NCI-H345 treated with DMSO at 0.1 percent for 48 hours (cell line): ENCODE results near the gene PRKCA.

Experiments
- DNase-seq: peaks from one replicate; lab custom pipeline; 2025; ENCODE audit not compliant: unreplicated experiment; lab: John Stamatoyannopoulos, UW

Gene PRKCA

DNA sequence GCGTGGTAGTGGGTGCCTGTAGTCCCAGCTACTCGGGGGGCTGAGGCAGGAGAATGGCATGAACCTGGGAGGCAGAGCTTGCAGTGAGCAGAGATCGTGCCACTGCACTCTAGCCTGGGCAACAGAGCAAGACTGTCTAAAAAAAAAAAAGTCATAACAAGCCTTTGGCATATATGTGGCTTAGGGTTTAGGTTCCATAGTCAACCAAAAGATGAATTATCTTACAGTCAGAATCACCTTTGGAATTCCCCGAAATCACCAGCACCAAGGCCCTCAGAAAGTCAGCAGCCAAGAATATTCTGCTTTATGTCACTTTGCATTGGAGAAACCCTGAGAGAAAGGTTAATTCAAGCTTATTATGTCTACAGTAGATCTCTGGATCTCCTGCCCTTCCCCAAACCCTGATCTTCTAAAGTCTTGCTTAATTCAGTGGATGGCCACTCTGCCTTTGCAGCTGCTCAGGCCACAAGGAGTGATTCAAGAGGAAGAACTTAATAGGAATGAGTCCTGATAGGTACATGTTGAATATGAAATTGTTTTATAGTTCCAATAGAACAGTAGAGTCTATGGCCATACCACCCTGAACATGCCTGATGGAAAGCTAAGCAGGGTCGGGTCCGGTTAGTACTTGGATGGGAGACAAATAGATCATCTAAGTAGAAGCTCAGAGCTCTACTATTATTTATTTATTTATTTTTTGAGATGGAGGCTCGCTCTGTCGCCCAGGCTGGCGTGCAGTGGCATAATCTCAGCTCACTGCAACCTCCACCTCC is 336.5 kb downstream of the PRKCA start:
- no peak for DNase-seq

DNA sequence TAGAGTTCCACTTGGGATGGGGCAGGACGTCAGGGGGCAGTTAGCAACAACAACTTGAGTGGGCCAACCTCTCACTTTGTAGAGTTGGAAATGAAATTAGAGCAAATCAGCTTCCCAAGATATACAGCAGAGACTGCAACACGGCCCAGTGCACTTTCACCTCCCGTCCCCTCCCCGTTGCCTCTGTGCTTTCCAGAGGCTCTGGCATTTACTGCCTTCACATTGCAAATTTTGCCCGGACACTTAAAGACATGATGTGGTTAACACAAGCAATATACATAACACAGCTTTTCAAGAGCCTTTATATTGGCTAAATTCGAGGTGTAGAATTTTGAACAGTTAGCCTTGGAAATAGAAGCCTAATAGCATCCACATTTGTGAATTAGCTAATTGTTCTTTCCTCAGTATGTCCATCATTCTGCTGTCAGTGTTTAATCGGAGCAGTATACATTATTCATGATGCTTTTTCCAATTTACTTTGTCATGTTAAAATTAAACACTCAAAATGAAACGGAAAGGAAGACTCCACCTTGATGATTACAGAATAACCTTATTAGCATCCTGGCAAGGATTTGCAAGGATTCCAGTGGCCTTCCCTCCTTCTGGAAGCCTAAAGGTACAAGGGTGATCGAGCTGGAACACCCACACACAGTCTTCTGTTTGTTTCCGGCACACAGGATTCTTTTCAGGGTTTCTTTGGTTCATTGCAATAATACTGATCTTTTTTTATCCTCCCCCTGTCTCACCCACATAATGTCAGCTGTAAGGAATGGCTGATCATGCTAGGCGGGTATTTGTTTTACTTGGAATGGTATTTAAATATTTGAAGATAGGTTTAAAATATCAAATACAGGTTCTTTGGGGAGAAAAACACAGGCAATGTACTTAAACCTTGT is 341.6 kb downstream of the PRKCA start:
- DNase-seq = no peak

- DNase-seq = no peak
These were observed 342.8 kb downstream of the PRKCA start for GRCh38 chr17:66645259-66645658.

- DNase-seq = no peak
These were observed 345.1 kb downstream of the PRKCA start for GRCh38 chr17:66647391-66647983.

GRCh38 chr17:66649818-66650543 is 347.6 kb downstream of the PRKCA start:
- no peak for DNase-seq

- no peak for DNase-seq
These were observed 348.1 kb downstream of the PRKCA start for GRCh38 chr17:66650544-66650877.

- DNase-seq = no peak
These were observed 350.6 kb downstream of the PRKCA start for GRCh38 chr17:66652840-66653507.

DNA sequence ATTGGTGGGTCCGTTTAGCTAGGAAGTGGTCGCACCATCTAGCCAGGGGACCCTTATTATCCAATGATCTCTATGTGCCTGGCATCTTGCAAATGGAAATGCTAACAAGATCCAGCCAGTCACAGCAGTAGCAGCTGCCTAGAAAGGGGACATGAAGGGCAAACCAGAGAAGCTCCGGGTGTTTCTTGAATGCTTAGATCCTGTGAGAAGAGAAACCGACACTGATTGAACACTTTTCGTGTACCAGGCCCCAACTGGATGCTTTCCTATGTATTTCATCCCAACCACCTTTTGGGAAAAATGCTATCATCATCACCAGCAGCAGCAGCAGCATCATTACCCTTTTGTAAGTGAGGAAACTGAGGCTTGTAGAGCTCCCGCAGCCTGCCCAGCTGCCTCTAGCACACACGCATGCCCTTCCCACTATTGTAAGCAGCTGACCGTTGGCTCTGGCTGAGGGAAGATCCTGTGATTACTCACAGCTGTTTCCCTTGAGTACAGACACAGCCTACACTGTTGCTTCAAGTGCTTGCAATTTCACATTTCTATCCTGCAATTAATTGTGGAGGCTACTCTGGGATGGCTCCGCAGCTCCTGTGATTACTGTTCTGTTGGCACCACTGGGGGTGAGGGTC is 351.8 kb downstream of the PRKCA start:
- no peak for DNase-seq

DNA sequence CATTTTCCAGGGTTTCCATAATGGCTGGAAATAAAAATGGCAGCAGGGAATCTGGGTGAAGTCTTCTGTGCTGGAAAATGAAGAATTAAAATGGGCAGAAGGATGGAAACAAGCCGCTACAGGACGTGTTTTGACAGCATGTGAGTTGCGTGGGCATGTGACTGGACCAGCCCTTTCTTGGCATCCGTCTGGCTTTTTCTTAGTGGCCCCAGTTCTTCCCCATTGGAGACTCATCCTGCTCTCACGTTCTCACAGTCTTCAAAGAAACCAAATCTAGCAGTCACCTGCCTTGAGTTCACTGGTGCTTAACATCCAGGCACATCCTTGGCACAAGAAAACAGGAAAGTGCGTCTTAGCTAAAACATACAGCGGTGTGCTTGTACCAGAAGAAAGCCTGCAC is 352.4 kb downstream of the PRKCA start:
- DNase-seq = no peak

DNA sequence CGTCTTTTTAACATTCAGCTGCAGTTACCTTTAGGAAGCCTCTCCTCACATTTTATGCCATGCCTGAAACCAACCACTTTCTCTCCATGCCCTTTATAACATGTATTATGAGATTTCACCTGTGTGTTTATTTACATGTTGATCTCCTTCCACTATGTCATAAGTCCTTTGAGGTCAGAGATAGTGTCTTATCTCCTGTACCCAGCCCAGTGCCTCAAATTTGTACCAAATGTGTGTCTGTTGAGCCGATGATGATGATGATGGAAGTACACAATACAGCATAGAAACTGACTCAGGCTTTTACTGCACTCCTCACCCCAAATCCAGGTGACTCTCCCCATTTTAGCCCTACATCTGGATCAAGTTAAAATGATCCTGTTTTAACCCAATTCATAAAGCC is 353.0 kb downstream of the PRKCA start:
- no peak for DNase-seq

DNA sequence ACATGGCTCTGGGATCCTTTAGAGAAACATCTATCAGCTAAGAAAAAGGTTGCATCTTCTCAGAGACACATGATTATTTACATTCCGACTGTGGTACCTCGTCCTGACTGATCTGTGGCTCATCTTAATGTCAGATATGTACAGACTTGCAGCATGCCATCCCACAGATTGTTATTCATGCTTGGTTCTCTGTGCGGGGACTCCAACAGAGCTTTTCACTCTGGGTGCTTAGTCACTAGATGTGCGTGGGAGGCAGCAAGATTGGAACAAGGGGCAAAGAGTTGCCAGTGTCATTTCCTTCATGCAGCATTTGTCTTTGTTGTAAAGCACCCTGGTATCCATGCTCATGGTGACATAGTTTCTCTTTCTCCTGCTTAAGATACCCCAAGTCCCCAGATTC is 353.4 kb downstream of the PRKCA start:
- no peak for DNase-seq

DNA sequence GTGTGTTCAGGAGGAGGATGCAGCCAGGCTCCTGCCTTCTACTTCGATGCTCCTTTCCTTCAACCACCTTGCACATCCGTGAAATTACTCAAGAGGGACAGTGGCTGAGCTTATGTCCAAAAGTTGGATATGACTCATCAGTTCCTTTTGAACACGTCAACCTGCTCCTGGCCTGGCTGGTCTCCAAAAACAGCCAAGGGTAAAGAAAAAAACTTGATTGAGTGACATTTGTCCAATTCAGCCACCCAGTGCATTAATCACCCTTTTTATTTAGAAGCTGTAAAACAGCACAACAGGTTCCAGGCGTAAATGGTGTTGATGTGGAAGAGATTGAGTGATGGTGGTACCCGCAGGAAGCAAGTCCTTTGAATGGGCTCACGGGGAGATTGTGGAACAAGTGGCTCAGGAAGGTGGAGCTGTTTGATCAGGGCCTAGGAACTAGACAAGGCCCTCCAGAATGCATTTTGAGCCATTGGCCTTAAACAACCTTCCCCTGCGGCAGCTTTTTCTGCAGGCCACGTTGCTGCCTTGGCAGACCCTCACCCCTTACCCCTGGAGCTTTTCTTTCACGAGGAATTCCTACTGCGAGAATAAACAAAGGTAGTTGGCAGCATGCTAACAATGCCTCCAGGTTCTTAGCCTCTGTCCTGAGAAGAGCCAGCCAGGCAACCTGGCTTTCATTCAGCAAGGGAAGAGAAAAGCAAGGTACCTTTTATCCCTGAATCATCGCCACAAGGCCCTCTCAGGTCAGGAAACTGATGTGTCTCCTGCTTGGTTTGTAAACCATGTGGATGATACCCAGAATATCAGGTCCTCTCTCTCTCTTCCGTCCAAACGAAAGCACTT is 359.2 kb downstream of the PRKCA start:
- DNase-seq = peak; percentile 99

- DNase-seq = no peak
These were observed 360.1 kb downstream of the PRKCA start for GRCh38 chr17:66662496-66662895.

- no peak for DNase-seq
These were observed 360.7 kb downstream of the PRKCA start for GRCh38 chr17:66663041-66663606.

DNA sequence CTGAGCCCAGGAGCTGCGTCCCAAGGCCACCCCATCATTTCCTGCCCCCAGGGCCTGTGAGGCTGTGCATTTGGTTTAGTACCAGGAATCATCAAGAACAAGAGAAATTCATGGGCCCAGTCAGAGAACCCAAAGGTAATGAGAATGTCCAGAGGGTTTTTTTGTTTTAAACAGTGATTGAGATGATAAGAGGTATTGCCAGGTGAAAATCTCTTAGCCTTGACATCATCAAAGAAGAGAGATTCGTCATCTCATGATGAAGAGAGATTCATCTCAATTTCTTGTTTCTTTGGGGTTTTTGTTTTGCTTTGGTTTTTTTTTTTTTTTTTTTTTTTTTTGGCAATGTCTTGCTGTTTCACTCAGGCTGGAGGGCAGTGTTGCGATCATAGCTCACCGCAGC is 361.9 kb downstream of the PRKCA start:
- DNase-seq = no peak

- DNase-seq = no peak
These were observed 362.8 kb downstream of the PRKCA start for GRCh38 chr17:66665194-66665593.

GRCh38 chr17:66667090-66667489 is 364.7 kb downstream of the PRKCA start:
- DNase-seq = no peak

- DNase-seq = no peak
These were observed 365.1 kb downstream of the PRKCA start for GRCh38 chr17:66667491-66668030.

- DNase-seq = no peak
These were observed 367.8 kb downstream of the PRKCA start for GRCh38 chr17:66670206-66670605.
